Mononuclear cell (primary cell): ENCODE data around the gene GALNT18. TPM values are rescaled to one million over a fixed set of nuclear protein-coding genes. Genes with fewer than 3 reads are reported as not detected.

Experiments used
- H3K27me3 ChIP-seq: 2 replicates; pipeline ENCODE4 v1.6.0; 2011; ENCODE audit warnings: low read length, control low read depth; ENCODE audit not compliant: insufficient read depth
- H3K4me1 ChIP-seq: 2 replicates; pipeline ENCODE4 v1.5.1; 2011; ENCODE audit warnings: mild to moderate bottlenecking, low read length, control low read depth; ENCODE audit not compliant: insufficient read depth
- H3K4me3 ChIP-seq: 2 replicates; pipeline ENCODE4 v1.5.1; 2011; ENCODE audit warnings: mild to moderate bottlenecking, low read length, moderate library complexity
- H3K9me3 ChIP-seq: 2 replicates; pipeline ENCODE4 v1.5.1; 2011; ENCODE audit warnings: low read depth, mild to moderate bottlenecking, control low read depth, low read length
- total RNA-seq: library from RNA; depleted of rRNA; stranded (reverse); fragments of >200 nt; gene quantifications from one replicate; pipeline ENCODE4 v1.2.3, GENCODE V29; 2012

GALNT18 gene
- total RNA-seq, 1 donor, result 0.21 TPM

DNA sequence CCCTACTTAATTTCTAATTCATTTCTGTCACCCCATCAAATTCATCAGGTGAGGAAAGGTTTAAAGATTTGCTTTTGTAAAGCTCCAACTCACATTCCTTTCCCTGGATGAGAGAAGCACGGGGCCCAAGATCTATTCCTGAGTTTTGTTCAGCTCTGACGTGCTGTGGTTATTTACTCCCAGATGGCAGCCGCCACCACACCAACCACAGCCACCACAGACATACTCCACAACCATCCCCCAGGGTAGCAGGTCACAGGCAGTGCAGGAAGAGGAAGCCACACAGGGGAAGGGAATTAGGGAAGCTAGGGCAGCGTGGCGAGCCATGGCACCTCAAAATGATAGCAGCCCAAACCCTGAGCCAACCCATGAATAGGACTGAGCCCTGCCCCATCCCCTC lies 205.3 kb downstream of the GALNT18 start:
- Histone ChIP-seq H3K9me3 (no peaks in the 10 kb centered on the region), H3K4me3 (no peak overlapping the region), H3K4me1 (peaks cover 17% of the 10 kb centered on the region), H3K27me3 (peaks cover 38% of the 10 kb centered on the region)

DNA sequence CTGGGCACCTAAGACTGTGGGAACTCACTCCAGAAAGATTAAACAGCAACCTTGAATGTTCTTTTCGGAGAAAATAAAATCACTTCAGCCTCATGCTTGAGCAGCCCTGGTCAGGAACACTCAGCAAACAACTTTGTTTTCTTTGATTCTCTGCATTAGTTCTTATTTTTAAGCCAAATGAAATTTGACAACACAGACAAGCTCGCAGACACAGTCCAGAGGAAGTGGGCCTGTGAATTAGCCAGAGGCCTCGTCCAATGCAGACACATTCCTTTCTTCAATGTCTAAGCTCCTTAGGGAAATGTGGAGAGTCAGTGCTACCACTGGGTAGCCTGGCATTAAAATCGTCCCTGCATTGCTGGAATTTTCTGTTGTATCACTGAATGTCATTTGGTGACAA lies 205.9 kb downstream of the GALNT18 start:
- H3K4me1 ChIP-seq, result peaks cover 17% of the 10 kb centered on the region
- no peaks in the 10 kb centered on the region for H3K9me3 ChIP-seq
- peaks cover 38% of the 10 kb centered on the region for H3K27me3 ChIP-seq
- H3K4me3 ChIP-seq, result no peak overlapping the region

- Histone ChIP-seq H3K4me3 (no peak overlapping the region), H3K27me3 (peaks cover 38% of the 10 kb centered on the region), H3K4me1 (peaks cover 17% of the 10 kb centered on the region), H3K9me3 (no peaks in the 10 kb centered on the region)
These were observed 206.8 kb downstream of the GALNT18 start for GRCh38 chr11:11414996-11415395.

GRCh38 chr11:11413776-11414175 lies 208.0 kb downstream of the GALNT18 start:
- Histone ChIP-seq H3K9me3 (no peaks in the 10 kb centered on the region), H3K4me1 (peaks cover 17% of the 10 kb centered on the region), H3K4me3 (no peak overlapping the region), H3K27me3 (peaks cover 34% of the 10 kb centered on the region)

DNA sequence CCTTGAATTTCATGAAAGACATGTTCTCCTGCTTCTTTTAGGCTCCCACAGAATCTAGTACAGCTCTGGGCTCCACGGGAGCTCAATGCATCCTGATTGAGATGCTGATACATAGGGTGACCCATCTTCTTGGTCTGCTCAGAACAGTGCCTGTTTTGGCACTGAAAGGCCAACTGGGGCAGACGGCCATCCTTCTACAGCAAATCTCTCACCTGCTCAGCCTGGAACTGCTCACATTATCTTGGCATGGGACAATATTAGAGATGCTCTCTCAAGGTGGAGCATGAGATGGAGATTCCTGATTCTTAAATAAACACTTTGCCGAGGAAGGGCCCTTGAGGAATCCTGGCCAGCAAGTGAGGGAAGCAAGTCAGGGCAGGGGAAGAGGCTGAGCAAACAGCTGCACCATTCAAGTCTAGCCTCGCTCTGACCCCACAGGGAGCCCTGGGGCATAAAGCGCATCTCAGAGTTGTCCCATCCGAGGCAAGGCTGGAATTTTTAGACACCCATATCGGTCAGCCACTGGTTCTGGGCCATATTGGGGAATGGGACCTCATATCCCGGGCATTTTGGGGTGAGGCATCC lies 210.3 kb downstream of the GALNT18 start:
- Histone ChIP-seq H3K4me3 (no peak overlapping the region), H3K4me1 (peaks cover 6% of the 10 kb centered on the region), H3K27me3 (peaks cover 21% of the 10 kb centered on the region), H3K9me3 (no peaks in the 10 kb centered on the region)

GRCh38 chr11:11409901-11410300 lies 211.9 kb downstream of the GALNT18 start:
- Histone ChIP-seq H3K9me3 (no peaks in the 10 kb centered on the region), H3K4me1 (no peaks in the 10 kb centered on the region), H3K27me3 (peaks cover 11% of the 10 kb centered on the region), H3K4me3 (no peak overlapping the region)

DNA sequence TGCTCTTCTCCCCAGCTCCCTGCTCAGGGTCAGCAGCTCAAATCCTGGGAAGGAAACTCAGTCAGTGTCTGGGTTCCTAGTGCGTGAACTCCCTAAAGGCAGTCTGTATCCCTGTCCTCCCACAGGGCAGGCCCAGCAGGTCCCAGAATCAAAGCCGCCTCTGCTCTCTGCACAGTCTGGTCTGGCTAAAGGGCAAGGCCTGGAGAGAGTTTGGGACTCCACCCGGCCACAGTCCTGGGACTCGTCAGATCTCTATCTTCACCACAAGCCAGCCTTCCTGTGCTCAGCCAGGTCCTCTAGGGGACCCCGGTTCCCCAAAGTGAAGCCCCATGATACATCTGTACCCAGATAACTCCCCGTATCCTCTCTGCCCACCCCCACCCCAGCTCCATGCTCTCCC lies 212.6 kb downstream of the GALNT18 start:
- H3K4me1 ChIP-seq, result no peaks in the 10 kb centered on the region
- H3K27me3 ChIP-seq, result peaks cover 5% of the 10 kb centered on the region
- no peak overlapping the region for H3K4me3 ChIP-seq
- H3K9me3 ChIP-seq, result no peaks in the 10 kb centered on the region

DNA sequence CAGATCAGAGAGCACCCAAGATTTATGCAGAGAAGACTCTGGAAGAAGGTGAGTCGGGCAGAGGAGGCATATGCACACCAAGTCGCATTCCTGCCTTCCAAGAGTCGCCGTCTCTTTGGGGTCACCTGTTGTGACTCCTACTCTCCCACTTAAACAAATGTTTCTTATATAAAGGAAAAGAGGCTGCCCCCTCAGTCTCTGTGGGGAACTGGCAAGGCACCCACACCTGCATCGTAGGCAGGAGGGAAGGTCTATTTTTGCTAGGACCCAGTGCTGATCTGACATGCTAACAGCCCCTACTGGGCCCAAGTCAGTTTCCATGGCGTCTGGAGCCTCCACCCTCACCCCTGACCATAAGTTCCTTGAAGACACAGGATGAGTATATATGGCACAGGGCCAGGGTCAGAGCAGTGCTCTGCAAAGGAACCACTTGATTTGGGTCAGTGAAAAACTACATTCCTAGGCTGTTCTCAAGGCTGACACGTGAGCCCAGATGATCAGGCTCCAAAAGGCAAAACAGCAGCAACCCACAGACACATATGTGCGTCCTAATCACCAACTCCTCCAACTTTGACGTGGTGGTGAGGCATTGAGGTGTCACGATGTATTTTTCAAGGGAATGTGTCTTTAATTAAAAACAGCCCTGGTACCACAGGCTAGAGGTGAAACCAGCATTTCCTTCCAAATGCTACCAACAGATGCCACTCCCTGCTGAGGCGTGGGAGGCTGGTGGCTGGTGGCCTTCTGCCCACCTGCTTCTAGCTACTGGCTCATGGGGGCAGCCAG lies 213.2 kb downstream of the GALNT18 start:
- Histone ChIP-seq H3K27me3 (no peaks in the 10 kb centered on the region), H3K9me3 (no peaks in the 10 kb centered on the region), H3K4me3 (no peak overlapping the region), H3K4me1 (no peaks in the 10 kb centered on the region)

DNA sequence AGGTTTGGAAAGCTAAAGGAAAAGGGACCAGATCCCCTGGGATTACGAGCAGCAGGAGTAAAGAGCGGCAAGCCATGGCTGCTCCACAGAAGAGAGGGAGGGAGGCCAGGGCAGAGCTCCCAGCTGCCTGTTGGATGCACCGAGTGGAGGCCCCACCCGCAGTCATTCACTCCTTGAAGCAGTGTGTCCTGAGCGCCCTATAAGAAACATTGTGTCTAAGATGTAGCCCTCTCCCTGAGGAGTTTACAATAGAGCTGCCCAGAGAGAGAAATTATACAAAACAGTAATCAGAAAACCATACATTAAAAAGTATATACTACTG lies 214.1 kb downstream of the GALNT18 start:
- H3K4me1 ChIP-seq, result no peaks in the 10 kb centered on the region
- H3K9me3 ChIP-seq, result no peaks in the 10 kb centered on the region
- no peak overlapping the region for H3K4me3 ChIP-seq
- H3K27me3 ChIP-seq, result no peaks in the 10 kb centered on the region

GRCh38 chr11:11407065-11407762 lies 214.6 kb downstream of the GALNT18 start:
- no peaks in the 10 kb centered on the region for H3K9me3 ChIP-seq
- no peaks in the 10 kb centered on the region for H3K4me1 ChIP-seq
- H3K27me3 ChIP-seq, result no peaks in the 10 kb centered on the region
- H3K4me3 ChIP-seq, result no peak overlapping the region

- Histone ChIP-seq H3K4me1 (no peaks in the 10 kb centered on the region), H3K4me3 (no peak overlapping the region), H3K9me3 (no peaks in the 10 kb centered on the region), H3K27me3 (no peaks in the 10 kb centered on the region)
These were observed 215.2 kb downstream of the GALNT18 start for GRCh38 chr11:11406652-11407051.

GRCh38 chr11:11403763-11404725 lies 217.8 kb downstream of the GALNT18 start:
- H3K4me1 ChIP-seq, result no peaks in the 10 kb centered on the region

GRCh38 chr11:11401960-11402535 lies 219.8 kb downstream of the GALNT18 start:
- no peaks in the 10 kb centered on the region for H3K9me3 ChIP-seq
- H3K4me1 ChIP-seq, result no peaks in the 10 kb centered on the region

More at GRCh38 chr11:11403763-11404725, 217.8 kb downstream of the GALNT18 start:
- Histone ChIP-seq H3K27me3 (no peaks in the 10 kb centered on the region), H3K4me3 (no peak overlapping the region), H3K9me3 (no peaks in the 10 kb centered on the region)

GRCh38 chr11:11400635-11401232 lies 221.1 kb downstream of the GALNT18 start:
- Histone ChIP-seq H3K4me3 (no peak overlapping the region), H3K9me3 (no peaks in the 10 kb centered on the region)

More at GRCh38 chr11:11401960-11402535, 219.8 kb downstream of the GALNT18 start:
- H3K27me3 ChIP-seq, result peaks cover 3% of the 10 kb centered on the region
- no peak overlapping the region for H3K4me3 ChIP-seq

More at GRCh38 chr11:11400635-11401232, 221.1 kb downstream of the GALNT18 start:
- H3K27me3 ChIP-seq, result peaks cover 3% of the 10 kb centered on the region
- H3K4me1 ChIP-seq, result no peaks in the 10 kb centered on the region
